Adipocyte (in vitro differentiated cells): ENCODE results near the gene DNER.
"Not testable (repeated sequence)": the region's sequence is repeated elsewhere in the genome, so short reads cannot be mapped to it uniquely, and the experiment has no call there.

Source experiments
- DNase-seq: peaks from one replicate; pipeline ENCODE4 v3.0.0-alpha.2; 2015; ENCODE audit warnings: low read depth
- H3K27me3 ChIP-seq: replicated peaks from 2 replicates; pipeline ENCODE4 v1.7.0; 2013; ENCODE audit warnings: mild to moderate bottlenecking, low read length, moderate library complexity; ENCODE audit not compliant: control insufficient read depth, insufficient read depth
- H3K36me3 ChIP-seq: 2 replicates; pipeline ENCODE4 v1.7.0; 2013; ENCODE audit warnings: low read length, mild to moderate bottlenecking, moderate library complexity; ENCODE audit not compliant: control insufficient read depth, insufficient read depth, severe bottlenecking
- H3K4me1 ChIP-seq: 2 replicates; pipeline ENCODE4 v1.7.0; 2013; ENCODE audit warnings: mild to moderate bottlenecking, low read length, moderate library complexity; ENCODE audit not compliant: control insufficient read depth, insufficient read depth
- H3K4me3 ChIP-seq: 2 replicates; pipeline ENCODE4 v1.7.0; 2013; ENCODE audit warnings: mild to moderate bottlenecking, low read length, moderate library complexity
- H3K9ac ChIP-seq: 2 replicates; pipeline ENCODE4 v1.7.0; 2013; ENCODE audit warnings: mild to moderate bottlenecking, low read length, moderate library complexity
- H3K9me3 ChIP-seq: 2 replicates; pipeline ENCODE4 v1.7.0; 2013; ENCODE audit warnings: mild to moderate bottlenecking, low read length, moderate library complexity; ENCODE audit not compliant: control insufficient read depth

Gene DNER

GRCh38 chr2:229636571-229636970 is 77.8 kb downstream of the DNER start:
- Histone ChIP-seq H3K36me3 (no peaks in the 10 kb centered on the region), H3K27me3 (peaks cover 5% of the 10 kb centered on the region), H3K4me1 (no peaks in the 10 kb centered on the region), H3K9me3 (no peaks in the 10 kb centered on the region), H3K4me3 (no peak overlapping the region), H3K9ac (no peak overlapping the region)
- no peak for DNase-seq

- no peak overlapping the region for H3K4me3 ChIP-seq
- no peak overlapping the region for H3K9ac ChIP-seq
- peaks cover 5% of the 10 kb centered on the region for H3K27me3 ChIP-seq
- H3K9me3 ChIP-seq, result no peaks in the 10 kb centered on the region
- no peaks in the 10 kb centered on the region for H3K4me1 ChIP-seq
- no peak for DNase-seq
- H3K36me3 ChIP-seq, result no peaks in the 10 kb centered on the region
Observed at GRCh38 chr2:229635371-229635680, 79.0 kb downstream of the DNER start.

GRCh38 chr2:229634601-229635370 is 79.6 kb downstream of the DNER start:
- no peak for DNase-seq
- Histone ChIP-seq H3K27me3 (peaks cover 5% of the 10 kb centered on the region), H3K4me1 (no peaks in the 10 kb centered on the region), H3K36me3 (no peaks in the 10 kb centered on the region), H3K4me3 (no peak overlapping the region), H3K9ac (no peak overlapping the region), H3K9me3 (no peaks in the 10 kb centered on the region)

- H3K9me3 ChIP-seq, result no peaks in the 10 kb centered on the region
- H3K4me1 ChIP-seq, result no peaks in the 10 kb centered on the region
- H3K36me3 ChIP-seq, result no peaks in the 10 kb centered on the region
- H3K4me3 ChIP-seq, result no peak overlapping the region
- DNase-seq, result no peak
- no peak overlapping the region for H3K9ac ChIP-seq
- H3K27me3 ChIP-seq, result peaks cover 5% of the 10 kb centered on the region
Observed at GRCh38 chr2:229633556-229633955, 80.8 kb downstream of the DNER start.

GRCh38 chr2:229629039-229629438 is 85.3 kb downstream of the DNER start:
- Histone ChIP-seq H3K36me3 (no peaks in the 10 kb centered on the region), H3K4me3 (no peak overlapping the region), H3K9ac (no peak overlapping the region), H3K4me1 (no peaks in the 10 kb centered on the region), H3K9me3 (no peaks in the 10 kb centered on the region), H3K27me3 (no peaks in the 10 kb centered on the region)
- DNase-seq, result no peak

GRCh38 chr2:229627728-229628127 is 86.6 kb downstream of the DNER start:
- Histone ChIP-seq H3K4me1 (no peaks in the 10 kb centered on the region), H3K36me3 (no peaks in the 10 kb centered on the region)
- DNase-seq, result no peak

GRCh38 chr2:229622495-229623355 is 91.6 kb downstream of the DNER start:
- no peak for DNase-seq
- Histone ChIP-seq H3K4me3 (no peak overlapping the region), H3K9me3 (no peaks in the 10 kb centered on the region), H3K36me3 (no peaks in the 10 kb centered on the region), H3K27me3 (no peaks in the 10 kb centered on the region), H3K9ac (no peak overlapping the region), H3K4me1 (no peaks in the 10 kb centered on the region)

More at GRCh38 chr2:229627728-229628127, 86.6 kb downstream of the DNER start:
- H3K9me3 ChIP-seq, result no peaks in the 10 kb centered on the region
- no peak overlapping the region for H3K4me3 ChIP-seq
- no peaks in the 10 kb centered on the region for H3K27me3 ChIP-seq
- H3K9ac ChIP-seq, result no peak overlapping the region

- no peak for DNase-seq
- H3K9ac ChIP-seq, result no peak overlapping the region
- H3K9me3 ChIP-seq, result no peaks in the 10 kb centered on the region
- H3K4me1 ChIP-seq, result no peaks in the 10 kb centered on the region
- H3K4me3 ChIP-seq, result no peak overlapping the region
- H3K36me3 ChIP-seq, result no peaks in the 10 kb centered on the region
- no peaks in the 10 kb centered on the region for H3K27me3 ChIP-seq
Observed at GRCh38 chr2:229620759-229621158, 93.6 kb downstream of the DNER start.

- Histone ChIP-seq H3K4me3 (no peak overlapping the region), H3K9ac (no peak overlapping the region), H3K27me3 (no peaks in the 10 kb centered on the region)
Observed at GRCh38 chr2:229620289-229620688, 94.1 kb downstream of the DNER start.

GRCh38 chr2:229616433-229616832 is 97.9 kb downstream of the DNER start:
- no peak for DNase-seq
- H3K27me3 ChIP-seq, result no peaks in the 10 kb centered on the region
- H3K36me3 ChIP-seq, result no peaks in the 10 kb centered on the region
- no peak overlapping the region for H3K4me3 ChIP-seq
- H3K9me3 ChIP-seq, result no peaks in the 10 kb centered on the region
- no peaks in the 10 kb centered on the region for H3K4me1 ChIP-seq
- no peak overlapping the region for H3K9ac ChIP-seq

More at GRCh38 chr2:229620289-229620688, 94.1 kb downstream of the DNER start:
- Histone ChIP-seq H3K9me3 (no peaks in the 10 kb centered on the region), H3K4me1 (no peaks in the 10 kb centered on the region), H3K36me3 (no peaks in the 10 kb centered on the region)
- DNase-seq, result no peak

GRCh38 chr2:229614021-229614420 is 100.3 kb downstream of the DNER start:
- DNase-seq, H3K9me3 ChIP-seq: not testable (repeated sequence)

More at GRCh38 chr2:229614021-229614420, 100.3 kb downstream of the DNER start:
- not testable (repeated sequence) for H3K4me3 ChIP-seq, H3K27me3 ChIP-seq, H3K4me1 ChIP-seq, H3K36me3 ChIP-seq, H3K9ac ChIP-seq
